CD8-positive, alpha-beta memory T cell (primary cell): ENCODE data around the gene CPNE4. TPM values are rescaled to one million over a fixed set of nuclear protein-coding genes. Genes with fewer than 3 reads are reported as not detected.

Experiments
- CTCF ChIA-PET: fragments of 350-600 bp; sonication (Branson Sonifier 250); formaldehyde crosslinking; loops from one replicate; lab custom pipeline; 2021; ENCODE audit warnings: antibody characterized with exemption; lab: Charles Lee
- POLR2A ChIA-PET: fragments of 350-600 bp; sonication (Branson Sonifier 250); formaldehyde crosslinking; loops from one replicate; lab custom pipeline; 2021; ENCODE audit warnings: antibody characterized with exemption; lab: Charles Lee
- DNase-seq, 5 donors: peaks; one replicate each; pipeline versions ENCODE4 v3.0.0 to v3.0.0-alpha.2; 2020 to 2022; ENCODE audit warnings: mixed read lengths in 1 of 5
- H3K27ac ChIP-seq: one replicate; pipeline ENCODE4 v1.7.0; 2013; ENCODE audit warnings: low read depth, mild to moderate bottlenecking, low read length, moderate library complexity
- H3K27me3 ChIP-seq: 2 replicates; pipeline ENCODE4 v1.7.0; 2013; ENCODE audit warnings: low read length, mild to moderate bottlenecking; ENCODE audit not compliant: insufficient read depth, poor library complexity, severe bottlenecking
- H3K36me3 ChIP-seq: 2 replicates; pipeline ENCODE4 v1.7.0; 2013; ENCODE audit warnings: mild to moderate bottlenecking, low read length, moderate library complexity; ENCODE audit not compliant: insufficient read depth
- H3K4me1 ChIP-seq: 2 replicates; pipeline ENCODE4 v1.7.0; 2013; ENCODE audit warnings: mild to moderate bottlenecking, low read length, moderate library complexity; ENCODE audit not compliant: insufficient read depth
- H3K4me3 ChIP-seq: 2 replicates; pipeline ENCODE4 v1.7.0; 2013; ENCODE audit warnings: mild to moderate bottlenecking, low read length
- H3K9me3 ChIP-seq: 2 replicates; pipeline ENCODE4 v1.7.0; 2013; ENCODE audit warnings: mild to moderate bottlenecking, low read length
- H3K27ac Mint-ChIP-seq, 8 donors: one replicate each; pipeline ENCODE4 v1.8.0; 2020 to 2021; ENCODE audit warnings: mixed read lengths in 8 of 8, mild to moderate bottlenecking in 6 of 8, inconsistent platforms in 3 of 8, moderate library complexity in 3 of 8
- H3K27me3 Mint-ChIP-seq, 2 donors: one replicate each; pipeline ENCODE4 v1.8.0; 2020 to 2021; ENCODE audit warnings: mixed read lengths in 2 of 2, mild to moderate bottlenecking in 1 of 2, moderate library complexity in 1 of 2
- H3K36me3 Mint-ChIP-seq, 3 donors: one replicate each; pipeline ENCODE4 v1.8.0; 2020 to 2021; ENCODE audit warnings: mixed read lengths in 3 of 3, inconsistent platforms in 1 of 3, mild to moderate bottlenecking in 1 of 3
- H3K4me1 Mint-ChIP-seq, 3 donors: one replicate each; pipeline ENCODE4 v1.8.0; 2020 to 2021; ENCODE audit warnings: mixed read lengths in 3 of 3, inconsistent platforms in 1 of 3, mild to moderate bottlenecking in 1 of 3
- H3K4me3 Mint-ChIP-seq, 7 donors: one replicate each; pipeline ENCODE4 v1.8.0; 2020 to 2021; ENCODE audit warnings: mixed read lengths in 7 of 7, mild to moderate bottlenecking in 6 of 7, moderate library complexity in 4 of 7, inconsistent platforms in 2 of 7
- H3K9me3 Mint-ChIP-seq, 5 donors: one replicate each; pipeline ENCODE4 v1.8.0; 2020 to 2022; ENCODE audit warnings: mixed read lengths in 5 of 5, mild to moderate bottlenecking in 3 of 5, moderate library complexity in 2 of 5, inconsistent platforms in 1 of 5
- polyA plus RNA-seq: library from polyadenylated mRNA; unstranded; fragments of 300-500 nt; fragmentation: Illumina TruSeq; gene quantifications from one replicate; pipeline ENCODE4 v1.2.3, GENCODE V29; 2021
- total RNA-seq, 2 experiments: library from RNA; stranded (reverse); gene quantifications; one replicate each; pipeline ENCODE4 v1.2.3, GENCODE V29; 2021

Gene CPNE4
- total and polyA plus RNA-seq, 3 experiments from 2014 or later = not detected

- H3K27me3 ChIP-seq = no peaks in the 10 kb centered on the region
- no peaks in the 10 kb centered on the region for H3K9me3 ChIP-seq
- Mint-ChIP-seq H3K27ac (no peak overlapping the region), H3K4me3 (no peak overlapping the region), H3K9me3 (peaks cover 0 to 4% (median 3%) of the 10 kb centered on the region in 5 donors), H3K27me3 (peaks cover 16 to 26% of the 10 kb centered on the region in 2 donors), H3K4me1 (no peaks in the 10 kb centered on the region), H3K36me3 (no peaks in the 10 kb centered on the region)
- H3K4me3 ChIP-seq = no peak overlapping the region
- no peaks in the 10 kb centered on the region for H3K4me1 ChIP-seq
- no peak overlapping the region for H3K27ac ChIP-seq
- no peak for DNase-seq
- no peaks in the 10 kb centered on the region for H3K36me3 ChIP-seq
- ChIA-PET POLR2A (no interaction called here), CTCF (interaction anchor here (1.2 kb wide), 1 partner anchor 13 kb away, joined by 3 read pairs; no protein-coding TSS in a partner anchor)
Observed at GRCh38 chr3:131755380-131755779, 279.4 kb downstream of the CPNE4 start.

GRCh38 chr3:131750256-131750655 lies 284.6 kb downstream of the CPNE4 start:
- no peak for DNase-seq
- Histone ChIP-seq H3K27ac (no peak overlapping the region), H3K27me3 (no peaks in the 10 kb centered on the region), H3K9me3 (no peaks in the 10 kb centered on the region), H3K4me1 (no peaks in the 10 kb centered on the region), H3K36me3 (no peaks in the 10 kb centered on the region), H3K4me3 (no peak overlapping the region)
- no peaks in the 10 kb centered on the region for H3K4me1 Mint-ChIP-seq
- POLR2A ChIA-PET = no interaction called here
- H3K4me3 Mint-ChIP-seq = no peak overlapping the region
- no peaks in the 10 kb centered on the region for H3K36me3 Mint-ChIP-seq
- H3K27me3 Mint-ChIP-seq = peaks cover 12 to 13% of the 10 kb centered on the region in 2 donors
- H3K27ac Mint-ChIP-seq = no peak overlapping the region
- H3K9me3 Mint-ChIP-seq = peaks cover 0 to 3% (median 0%) of the 10 kb centered on the region in 5 donors
- CTCF ChIA-PET = no interaction called here

GRCh38 chr3:131749826-131750225 lies 285.0 kb downstream of the CPNE4 start:
- Mint-ChIP-seq H3K27ac (no peak overlapping the region), H3K36me3 (no peaks in the 10 kb centered on the region), H3K27me3 (peaks cover 12 to 13% of the 10 kb centered on the region in 2 donors), H3K4me3 (no peak overlapping the region), H3K4me1 (no peaks in the 10 kb centered on the region), H3K9me3 (peaks cover 0 to 3% (median 0%) of the 10 kb centered on the region in 5 donors)
- Histone ChIP-seq H3K27me3 (no peaks in the 10 kb centered on the region), H3K27ac (no peak overlapping the region), H3K4me3 (no peak overlapping the region), H3K4me1 (no peaks in the 10 kb centered on the region), H3K36me3 (no peaks in the 10 kb centered on the region), H3K9me3 (no peaks in the 10 kb centered on the region)
- ChIA-PET POLR2A (no interaction called here), CTCF (no interaction called here)
- no peak for DNase-seq

- Histone ChIP-seq H3K4me1 (no peaks in the 10 kb centered on the region), H3K27me3 (no peaks in the 10 kb centered on the region), H3K36me3 (no peaks in the 10 kb centered on the region), H3K9me3 (no peaks in the 10 kb centered on the region), H3K27ac (no peak overlapping the region), H3K4me3 (no peak overlapping the region)
- H3K27me3 Mint-ChIP-seq = peaks cover 4 to 8% of the 10 kb centered on the region in 2 donors
- CTCF ChIA-PET = no interaction called here
- H3K4me1 Mint-ChIP-seq = no peaks in the 10 kb centered on the region
- peaks cover 0 to 3% (median 0%) of the 10 kb centered on the region in 5 donors for H3K9me3 Mint-ChIP-seq
- no peak for DNase-seq
- no peak overlapping the region for H3K27ac Mint-ChIP-seq
- no peaks in the 10 kb centered on the region for H3K36me3 Mint-ChIP-seq
- no peak overlapping the region for H3K4me3 Mint-ChIP-seq
- POLR2A ChIA-PET = no interaction called here
Observed at GRCh38 chr3:131747466-131747865, 287.3 kb downstream of the CPNE4 start.

- Mint-ChIP-seq H3K9me3 (no peaks in the 10 kb centered on the region), H3K36me3 (no peaks in the 10 kb centered on the region), H3K27ac (no peak overlapping the region), H3K27me3 (peaks cover 1 to 13% of the 10 kb centered on the region in 2 donors), H3K4me1 (no peaks in the 10 kb centered on the region), H3K4me3 (no peak overlapping the region)
- no peak overlapping the region for H3K27ac ChIP-seq
- no peaks in the 10 kb centered on the region for H3K9me3 ChIP-seq
- no peak overlapping the region for H3K4me3 ChIP-seq
- no peaks in the 10 kb centered on the region for H3K4me1 ChIP-seq
- no peaks in the 10 kb centered on the region for H3K36me3 ChIP-seq
- ChIA-PET POLR2A (no interaction called here), CTCF (interaction anchor here (1.2 kb wide), 1 partner anchor 22 kb away, joined by 3 read pairs; no protein-coding TSS in a partner anchor)
- DNase-seq = no peak
- H3K27me3 ChIP-seq = no peaks in the 10 kb centered on the region
Observed at GRCh38 chr3:131744765-131745164, 290.0 kb downstream of the CPNE4 start.

DNA sequence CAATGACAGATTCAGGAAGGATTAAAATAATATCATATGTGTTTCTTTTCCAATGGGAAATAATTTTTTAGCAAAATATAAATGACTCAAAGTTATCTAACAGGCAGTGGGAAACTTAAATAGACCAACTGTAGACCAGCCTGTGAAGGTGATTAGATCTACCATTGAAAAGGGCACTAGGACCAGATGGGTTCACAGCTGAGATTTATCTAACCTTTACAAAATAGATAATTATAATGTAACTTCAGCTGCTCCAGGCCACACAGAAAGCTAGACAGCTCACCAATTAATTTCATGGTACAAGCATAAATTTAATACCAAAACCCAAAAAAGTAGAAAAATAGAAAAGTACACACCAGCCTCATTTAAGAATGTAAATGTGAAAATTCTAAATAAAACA lies 291.7 kb downstream of the CPNE4 start:
- no peak overlapping the region for H3K4me3 Mint-ChIP-seq

DNA sequence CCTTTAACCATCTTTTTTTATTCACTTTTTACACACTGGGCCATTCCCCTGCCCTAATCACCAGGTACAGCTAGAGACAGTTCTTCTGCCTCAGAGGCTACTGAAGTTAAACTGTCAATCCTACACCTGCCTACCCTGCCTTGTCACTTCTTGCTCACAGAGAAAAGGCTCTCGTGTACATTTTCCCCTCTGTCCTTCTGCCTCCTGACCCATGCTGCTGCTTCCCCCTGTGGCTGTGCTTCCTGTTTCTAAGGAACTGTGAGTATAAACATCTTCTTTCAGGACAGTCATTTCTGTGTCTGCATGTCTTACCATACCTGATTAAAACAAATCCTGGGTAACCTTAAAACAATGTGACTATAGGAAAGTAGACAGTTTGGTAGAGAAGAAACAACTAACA lies 295.6 kb downstream of the CPNE4 start:
- no peak for DNase-seq
- no peak overlapping the region for H3K4me3 ChIP-seq
- Mint-ChIP-seq H3K27ac (no peak overlapping the region), H3K9me3 (peaks cover 0 to 1% (median 0%) of the 10 kb centered on the region in 5 donors), H3K4me1 (no peaks in the 10 kb centered on the region), H3K4me3 (no peak overlapping the region), H3K27me3 (peaks cover 0 to 16% of the 10 kb centered on the region in 2 donors), H3K36me3 (no peaks in the 10 kb centered on the region)
- H3K27me3 ChIP-seq = no peaks in the 10 kb centered on the region
- no peaks in the 10 kb centered on the region for H3K36me3 ChIP-seq
- no peaks in the 10 kb centered on the region for H3K4me1 ChIP-seq
- no peak overlapping the region for H3K27ac ChIP-seq
- ChIA-PET POLR2A (no interaction called here), CTCF (no interaction called here)
- no peaks in the 10 kb centered on the region for H3K9me3 ChIP-seq

More for the DNA sequence above, 291.7 kb downstream of the CPNE4 start:
- Histone ChIP-seq H3K36me3 (no peaks in the 10 kb centered on the region), H3K4me3 (no peak overlapping the region), H3K27me3 (no peaks in the 10 kb centered on the region), H3K9me3 (no peaks in the 10 kb centered on the region), H3K4me1 (no peaks in the 10 kb centered on the region), H3K27ac (no peak overlapping the region)
- no peak overlapping the region for H3K27ac Mint-ChIP-seq
- peaks cover 1 to 15% of the 10 kb centered on the region in 2 donors for H3K27me3 Mint-ChIP-seq
- ChIA-PET CTCF (no interaction called here), POLR2A (no interaction called here)
- H3K36me3 Mint-ChIP-seq = no peaks in the 10 kb centered on the region
- no peaks in the 10 kb centered on the region for H3K9me3 Mint-ChIP-seq
- H3K4me1 Mint-ChIP-seq = no peaks in the 10 kb centered on the region
- no peak for DNase-seq

DNA sequence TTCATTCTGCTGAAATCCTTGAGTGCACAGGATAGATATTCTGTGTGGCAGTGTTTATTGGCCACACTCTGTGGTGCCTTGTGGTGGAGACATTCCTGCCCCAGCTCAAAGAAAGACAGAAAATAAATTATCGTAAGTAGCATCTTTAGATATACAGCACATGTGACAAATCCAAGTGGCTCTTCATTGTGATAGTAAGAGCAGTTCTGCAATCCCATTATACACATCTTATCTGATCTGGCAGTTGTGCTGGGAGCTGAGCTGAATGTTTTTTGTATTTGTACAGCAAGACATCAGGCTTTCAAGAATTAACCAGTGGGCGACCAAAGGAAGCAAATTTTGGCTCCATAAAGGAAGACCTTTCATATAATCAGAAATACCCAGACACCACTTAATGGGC lies 296.7 kb downstream of the CPNE4 start:
- peaks cover 0 to 1% (median 0%) of the 10 kb centered on the region in 5 donors for H3K9me3 Mint-ChIP-seq
- Histone ChIP-seq H3K9me3 (no peaks in the 10 kb centered on the region), H3K4me1 (no peaks in the 10 kb centered on the region), H3K27me3 (no peaks in the 10 kb centered on the region), H3K4me3 (no peak overlapping the region), H3K27ac (no peak overlapping the region), H3K36me3 (no peaks in the 10 kb centered on the region)
- no peak overlapping the region for H3K4me3 Mint-ChIP-seq
- H3K27me3 Mint-ChIP-seq = peaks cover 3 to 16% of the 10 kb centered on the region in 2 donors
- H3K4me1 Mint-ChIP-seq = no peaks in the 10 kb centered on the region
- no peak overlapping the region for H3K27ac Mint-ChIP-seq
- ChIA-PET POLR2A (no interaction called here), CTCF (no interaction called here)
- H3K36me3 Mint-ChIP-seq = no peaks in the 10 kb centered on the region
- no peak for DNase-seq
